HPDE6-E6E7 (cell line): ENCODE measurements around the gene RBMS2.
"Not testable (repeated sequence)": the region's sequence is repeated elsewhere in the genome, so short reads cannot be mapped to it uniquely, and the experiment has no call there.

ENCODE experiments used
- DNase-seq: peaks from one replicate; pipeline ENCODE4 v3.0.0; 2011; ENCODE audit warnings: missing footprints; ENCODE audit errors: extremely low spot score

Gene RBMS2

DNA sequence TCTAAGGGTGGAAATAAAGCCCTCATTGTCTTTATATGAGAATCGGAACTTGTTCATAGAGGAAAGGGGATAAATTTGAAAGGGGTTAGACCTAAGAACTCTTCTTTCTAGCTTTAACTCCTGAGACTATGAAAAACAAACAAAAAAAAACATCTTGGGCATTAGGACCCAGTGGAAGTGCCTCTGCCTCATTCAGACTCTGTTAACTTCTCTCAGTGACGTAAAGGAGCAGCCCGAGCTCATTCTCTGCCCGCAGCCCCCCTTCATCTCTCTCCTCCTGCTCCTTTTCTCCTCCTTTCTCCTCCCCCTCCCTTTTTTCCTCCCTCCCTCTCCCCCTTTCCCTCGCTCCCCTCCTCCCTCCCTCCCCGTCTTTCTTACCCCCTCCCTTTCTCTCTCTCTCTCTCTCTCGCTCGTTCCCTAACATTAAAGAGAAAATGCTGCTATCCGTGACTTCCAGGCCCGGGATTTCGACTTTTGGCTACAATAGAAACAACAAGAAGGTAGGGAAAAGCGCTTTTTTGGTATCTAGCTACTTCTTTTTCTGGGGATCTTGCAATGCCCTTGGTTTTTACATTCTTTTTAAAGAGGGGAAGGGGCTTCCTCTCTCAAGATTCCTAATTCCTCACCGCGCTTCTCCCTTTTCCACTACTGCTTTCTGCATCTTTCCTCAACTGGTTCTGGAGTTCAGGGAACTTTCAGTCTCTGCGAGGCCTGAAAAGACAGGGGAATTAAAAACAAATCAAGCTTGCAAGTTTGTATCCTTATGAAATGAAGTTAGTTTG, at the start of gene RBMS2:
RBMS2 (plus strand) TSS at position 231 of the 782 bp plus-strand sequence; CDS start at position 435, 204 bp downstream.
- peak; percentile 68 for DNase-seq

GRCh38 chr12:56474389-56474788, 47.2 kb upstream of the RBMS2 start:
- DNase-seq, result no peak

DNA sequence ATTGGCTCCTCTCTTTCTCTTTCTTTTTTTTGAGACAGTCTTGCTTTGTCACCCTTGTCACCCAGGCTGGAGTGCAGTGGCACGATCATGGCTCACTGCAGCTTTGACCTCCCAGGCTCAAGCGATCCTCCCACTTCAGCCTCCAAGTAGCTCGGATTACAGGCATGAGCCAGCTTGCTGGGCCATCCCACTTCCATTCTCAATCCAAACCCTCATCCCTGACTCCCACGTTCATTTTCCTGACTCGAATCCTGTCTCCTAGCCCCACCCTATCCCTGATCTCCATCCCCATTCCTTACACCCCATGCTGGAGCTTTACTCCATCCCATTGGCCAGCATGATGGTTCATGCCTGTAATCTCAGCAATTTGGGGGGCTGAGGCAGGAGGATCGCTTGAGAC, 45.5 kb upstream of the RBMS2 start:
- no peak for DNase-seq

DNA sequence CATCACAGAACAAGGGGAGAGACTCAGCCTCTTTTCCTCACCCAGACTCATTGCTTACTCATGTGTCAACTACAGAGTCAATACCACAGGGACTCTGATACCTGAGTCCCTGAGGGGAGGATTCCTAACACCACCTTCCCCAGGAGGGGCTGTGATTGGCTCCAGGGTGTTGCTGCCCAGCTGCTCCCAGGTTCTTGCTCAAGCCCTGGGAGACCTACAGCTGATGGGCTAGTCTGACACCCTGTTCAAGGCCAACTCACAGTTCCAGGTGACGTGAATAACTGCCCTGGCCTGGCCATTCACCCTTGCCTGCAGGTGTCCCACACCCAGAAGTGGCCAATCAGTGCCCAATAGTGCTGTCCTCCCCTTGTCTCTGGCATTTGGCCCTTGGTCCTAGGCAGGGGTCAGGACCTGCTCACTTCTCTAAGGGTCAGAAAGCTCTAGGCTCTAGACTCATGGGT, 44.6 kb upstream of the RBMS2 start:
- DNase-seq, result no peak

DNA sequence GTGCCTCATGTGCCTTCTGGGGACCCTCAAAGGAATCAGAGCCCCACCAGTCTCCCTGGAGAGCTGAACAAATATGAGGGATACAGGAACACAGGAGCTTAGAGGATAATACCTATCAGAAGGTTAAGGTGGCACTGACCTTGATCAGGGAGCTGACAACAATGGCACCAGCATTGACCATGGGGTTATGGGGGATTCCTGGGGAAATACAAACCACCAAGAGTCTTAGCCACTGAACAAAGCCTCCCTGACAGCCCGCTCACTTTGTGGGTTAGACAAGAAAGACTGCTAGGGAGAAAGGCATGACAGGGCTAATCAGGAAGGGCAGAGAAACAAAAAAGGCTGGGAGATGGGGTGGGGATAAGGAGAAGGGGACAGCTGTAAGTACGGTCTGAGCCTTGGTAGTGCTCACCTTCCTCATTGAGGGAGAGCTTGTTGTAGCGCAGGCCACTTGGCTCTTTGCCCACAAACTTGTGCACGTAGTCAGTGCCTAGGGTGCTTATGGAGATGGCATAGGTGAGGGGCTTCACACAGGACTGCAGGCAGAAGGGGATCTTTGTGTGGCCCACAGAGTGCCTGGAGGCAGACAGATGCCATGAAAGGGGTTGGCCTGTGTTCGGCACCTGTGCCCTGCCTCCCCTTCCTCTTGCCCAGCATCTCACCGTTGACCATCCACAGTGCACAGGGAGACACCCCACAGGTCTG, 43.9 kb upstream of the RBMS2 start:
- DNase-seq, result no peak

- DNase-seq, result no peak
These were observed 42.0 kb upstream of the RBMS2 start for GRCh38 chr12:56479625-56480024.

DNA sequence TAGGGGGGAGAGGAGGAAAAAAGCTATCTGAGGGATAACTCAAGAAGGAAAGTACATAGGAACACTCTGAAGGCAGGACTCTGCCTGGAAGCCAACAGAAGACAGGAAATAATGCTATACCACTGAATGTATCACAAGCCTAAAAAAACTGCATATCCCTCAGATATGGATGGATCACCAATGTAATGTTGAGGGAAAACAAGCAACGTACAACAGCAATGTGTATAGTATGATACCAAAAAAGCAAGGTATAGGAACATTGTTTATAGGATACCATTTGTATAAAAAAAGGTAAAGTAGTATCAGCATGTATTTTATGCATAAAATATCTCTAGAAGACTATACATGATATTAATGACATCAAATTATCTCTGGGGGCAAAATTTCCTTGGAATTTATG, 37.1 kb upstream of the RBMS2 start:
- DNase-seq, result no peak

DNA sequence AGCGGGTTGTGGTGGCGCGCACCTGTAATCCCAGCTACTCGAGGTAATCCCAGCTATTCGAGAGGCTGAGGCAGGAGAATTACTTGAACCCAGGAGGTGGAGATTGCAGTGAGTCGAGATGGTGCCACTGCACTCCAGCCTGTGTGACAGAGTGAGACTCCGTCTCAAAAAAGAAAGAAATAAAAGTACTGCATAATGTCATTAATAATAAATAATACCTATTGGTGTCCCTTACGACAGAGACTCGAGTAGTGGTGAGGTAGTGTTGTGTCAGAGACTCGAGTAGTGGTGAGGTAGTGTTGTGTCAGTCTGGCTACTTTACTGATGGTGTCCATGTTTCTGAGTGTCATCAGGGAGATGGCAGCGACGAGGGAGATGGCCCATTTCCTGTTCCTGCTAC, 34.9 kb upstream of the RBMS2 start:
- DNase-seq, result no peak

GRCh38 chr12:56487448-56488040, 34.1 kb upstream of the RBMS2 start:
- DNase-seq, result no peak

DNA sequence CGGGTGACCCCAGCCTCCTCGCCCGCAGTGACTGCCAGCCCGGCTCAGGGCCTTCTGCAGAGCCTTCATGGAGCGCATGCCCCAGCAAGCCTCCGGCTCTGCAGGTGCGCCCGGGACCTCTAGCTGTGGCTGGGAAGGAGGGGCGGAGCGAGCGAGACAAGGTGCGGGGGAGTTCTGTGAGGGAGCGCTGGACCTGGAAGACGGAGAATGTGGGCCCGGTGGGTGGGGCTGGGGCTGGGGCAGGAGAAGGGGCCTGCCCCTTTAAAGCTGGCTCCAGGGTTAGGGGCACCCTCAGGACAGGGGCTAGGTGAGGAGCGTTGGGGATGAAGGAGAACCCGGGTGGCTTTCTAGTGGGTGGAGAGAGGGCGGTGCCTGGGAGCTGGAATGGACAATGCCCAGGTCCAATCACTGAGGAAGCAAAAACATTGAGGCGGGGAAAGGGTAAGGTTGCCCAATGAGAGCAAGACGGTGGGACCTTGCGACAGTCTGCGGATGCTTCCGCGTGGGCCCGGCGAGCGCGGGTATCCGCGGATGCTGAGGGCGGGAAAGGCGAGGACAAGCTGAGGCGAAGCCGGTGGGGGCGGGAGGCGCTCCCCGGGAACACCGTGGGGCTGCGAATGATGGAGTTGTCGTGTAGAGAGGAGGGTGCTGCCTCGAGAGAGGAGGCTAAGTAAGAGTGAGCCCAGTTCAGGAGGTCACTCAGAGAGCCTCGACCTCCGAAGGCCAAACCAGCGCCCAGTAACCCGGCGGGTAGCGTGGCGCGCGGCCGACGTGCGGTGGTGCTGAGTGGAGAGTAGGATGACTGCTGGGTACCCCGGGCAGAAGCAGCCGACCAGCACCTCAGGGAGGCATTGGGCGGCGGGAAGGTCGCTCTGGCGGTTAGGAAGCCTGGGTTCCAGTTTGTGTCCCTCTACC, 33.3 kb upstream of the RBMS2 start, which contains the start of gene GLS2:
GLS2 (minus strand) TSS at position 121 of the 915 bp plus-strand sequence; CDS start at position 78, 43 bp downstream.
- DNase-seq, result peak; percentile 95

DNA sequence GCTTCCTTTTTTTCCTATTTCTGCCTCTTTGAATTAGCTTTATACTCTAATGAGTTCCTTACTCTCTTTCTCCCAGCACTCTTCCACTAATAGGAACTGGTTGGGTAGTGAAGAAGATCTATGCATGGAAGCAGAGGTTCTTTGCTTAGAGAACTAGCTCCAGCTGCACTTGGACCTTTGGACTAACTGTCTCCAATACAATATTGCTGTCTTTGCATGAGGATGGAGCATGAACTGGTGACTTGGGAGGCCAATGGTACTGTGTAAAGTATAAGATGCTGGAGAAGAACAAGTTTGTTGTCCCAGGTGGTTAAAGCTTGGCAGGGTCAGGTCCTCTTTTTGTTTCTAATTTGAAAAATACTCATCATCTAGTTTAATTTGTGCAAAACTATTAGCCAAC, 31.3 kb upstream of the RBMS2 start:
- no peak for DNase-seq

GRCh38 chr12:56493409-56494105, 28.1 kb upstream of the RBMS2 start:
- not testable (repeated sequence) for DNase-seq

DNA sequence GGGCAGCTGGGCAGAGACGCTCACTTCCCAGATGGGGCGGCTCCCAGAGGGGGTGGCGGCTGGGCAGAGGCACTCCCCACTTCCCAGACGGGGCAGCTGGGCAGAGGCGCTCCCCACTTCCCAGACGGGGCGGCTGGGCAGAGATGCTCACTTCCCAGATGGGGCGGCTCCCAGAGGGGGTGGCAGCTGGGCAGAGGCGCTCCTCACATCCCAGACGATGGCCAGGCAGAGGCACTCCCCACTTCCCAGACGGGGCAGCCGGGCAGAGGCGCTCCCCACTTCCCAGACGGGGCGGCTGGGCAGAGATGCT, 27.6 kb upstream of the RBMS2 start:
- DNase-seq, result not testable (repeated sequence)

DNA sequence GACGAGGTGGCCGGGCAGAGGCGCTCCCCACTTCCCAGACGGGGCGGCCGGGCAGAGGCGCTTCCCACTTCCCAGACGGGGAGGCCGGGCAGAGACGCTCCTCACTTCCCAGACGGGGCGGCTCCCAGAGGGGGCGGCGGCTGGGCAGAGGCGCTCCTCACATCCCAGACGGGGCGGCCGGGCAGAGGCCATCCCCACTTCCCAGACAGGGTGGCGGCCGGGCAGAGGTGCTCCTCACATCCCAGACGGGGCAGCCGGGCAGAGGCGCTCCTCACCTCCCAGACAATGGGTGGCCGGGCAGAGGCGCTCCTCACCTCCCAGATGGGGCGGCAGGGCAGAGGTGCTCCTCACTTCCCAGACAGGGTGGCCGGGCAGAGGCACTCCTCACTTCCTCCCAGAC, 27.1 kb upstream of the RBMS2 start:
- not testable (repeated sequence) for DNase-seq

DNA sequence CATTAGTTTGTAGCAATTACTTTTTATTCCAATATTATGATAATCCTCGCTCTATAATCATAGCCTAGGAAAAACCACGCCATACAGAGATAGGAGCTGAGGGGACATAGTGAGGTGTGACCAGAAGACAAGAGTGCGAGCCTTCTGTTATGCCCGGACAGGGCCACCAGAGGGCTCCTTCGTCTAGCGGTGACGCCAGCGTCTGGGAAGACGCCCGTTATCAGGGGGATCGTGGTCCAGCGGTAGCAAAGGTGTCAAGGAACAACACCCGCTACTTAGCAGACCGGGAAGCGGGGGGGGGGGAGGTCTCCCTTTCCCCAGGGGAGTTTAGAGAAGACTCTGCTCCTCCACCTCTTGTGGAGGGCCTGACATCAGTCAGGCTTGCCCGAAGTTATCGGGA, 24.9 kb upstream of the RBMS2 start:
- DNase-seq, result not testable (repeated sequence)

- DNase-seq, result not testable (repeated sequence)
These were observed 23.3 kb upstream of the RBMS2 start for GRCh38 chr12:56498126-56498902.

- not testable (repeated sequence) for DNase-seq
These were observed 22.2 kb upstream of the RBMS2 start for GRCh38 chr12:56499452-56499851.

DNA sequence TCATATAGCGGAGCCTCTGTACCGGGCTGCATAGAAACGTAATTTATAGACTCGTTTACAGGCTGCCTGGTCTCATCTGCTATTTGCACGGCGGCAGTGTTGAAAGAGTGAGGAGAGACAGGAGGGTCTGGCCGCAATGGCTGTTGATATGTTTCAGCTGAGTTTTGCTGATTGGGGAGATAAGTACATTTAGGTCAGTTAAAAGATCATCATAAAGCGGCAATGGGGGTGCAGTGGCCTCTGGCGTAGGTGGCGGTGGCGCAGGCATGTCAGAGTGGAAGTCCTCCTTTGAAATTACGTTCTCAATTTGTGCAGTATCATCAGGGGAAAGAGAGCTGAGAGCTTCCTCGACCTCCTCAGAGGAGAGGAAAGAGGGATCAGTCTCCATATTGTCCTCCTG, 21.7 kb upstream of the RBMS2 start:
- not testable (repeated sequence) for DNase-seq

GRCh38 chr12:56510786-56511185, 10.8 kb upstream of the RBMS2 start:
- DNase-seq, result no peak

- not testable (repeated sequence) for DNase-seq
These were observed 7.7 kb upstream of the RBMS2 start for GRCh38 chr12:56514014-56514318.
